A673 (cell line): ENCODE data around the gene SPATA46. TPM values are rescaled to one million over a fixed set of nuclear protein-coding genes. Genes with fewer than 3 reads are reported as not detected.

Source experiments
- Bru-seq: library from RNA; stranded (reverse); fragments of 400-500 nt; gene quantifications from one replicate; lab custom pipeline; 2021; lab: Mats Ljungman, UMichigan
- BruChase-seq, 2 experiments: library from RNA; stranded (reverse); fragments of 400-500 nt; gene quantifications; one replicate each; lab custom pipeline; 2021; lab: Mats Ljungman, UMichigan
- BruUV-seq: library from RNA; stranded (reverse); fragments of 400-500 nt; replicated peaks from 2 replicates; lab custom pipeline; 2021; lab: Mats Ljungman, UMichigan
- CTCF ChIA-PET: fragments of 300-600 bp; sonication (Branson Sonifier 250); formaldehyde crosslinking; loops from one replicate; lab custom pipeline; 2022; ENCODE audit warnings: antibody characterized with exemption; lab: Charles Lee
- POLR2A ChIA-PET: fragments of 300-600 bp; sonication (Branson Sonifier 250); formaldehyde crosslinking; loops from one replicate; lab custom pipeline; 2022; ENCODE audit warnings: antibody characterized with exemption; ENCODE audit not compliant: low non-redundant PET; lab: Charles Lee
- DNase-seq: peaks from one replicate; pipeline ENCODE4 v3.0.0-alpha.2; 2015; ENCODE audit warnings: low spot score
- H3K27ac ChIP-seq: fragments of 200-600 bp; sonication (generic); 2 replicates; pipeline ENCODE4 v1.5.1; 2016; ENCODE audit warnings: mixed run types, low read depth, mild to moderate bottlenecking, mixed read lengths, antibody characterized with exemption, low read length; ENCODE audit not compliant: poor library complexity, severe bottlenecking
- H3K27me3 ChIP-seq: fragments of 200-600 bp; sonication (generic); replicated peaks from 2 replicates; pipeline ENCODE4 v1.6.1; 2017; ENCODE audit warnings: mixed run types, low read depth, mild to moderate bottlenecking, mixed read lengths, antibody characterized with exemption, low read length; ENCODE audit not compliant: insufficient read depth, poor library complexity
- H3K36me3 ChIP-seq: fragments of 200-600 bp; sonication (generic); 2 replicates; pipeline ENCODE4 v1.6.1; 2016; ENCODE audit warnings: mixed run types, mild to moderate bottlenecking, mixed read lengths, antibody characterized with exemption, low read length; ENCODE audit not compliant: insufficient read depth, poor library complexity, severe bottlenecking
- H3K4me1 ChIP-seq: fragments of 200-600 bp; sonication (generic); 2 replicates; pipeline ENCODE4 v1.6.1; 2017; ENCODE audit warnings: mixed run types, mild to moderate bottlenecking, mixed read lengths, antibody characterized with exemption, low read length; ENCODE audit not compliant: insufficient read depth, poor library complexity, severe bottlenecking
- H3K4me3 ChIP-seq: fragments of 200-600 bp; sonication (generic); 2 replicates; pipeline ENCODE4 v1.5.1; 2016; ENCODE audit warnings: low read depth, mixed run types, mild to moderate bottlenecking, mixed read lengths, low read length; ENCODE audit not compliant: poor library complexity, severe bottlenecking
- H3K9me3 ChIP-seq: fragments of 200-600 bp; sonication (generic); 2 replicates; pipeline ENCODE4 v1.6.1; 2016; ENCODE audit warnings: mixed run types, low read depth, mild to moderate bottlenecking, mixed read lengths, antibody characterized with exemption, low read length; ENCODE audit not compliant: poor library complexity, severe bottlenecking
- EZH2 ChIP-seq: fragments of 200-600 bp; sonication (generic); IDR thresholded peaks from 2 replicates; pipeline ENCODE4 v1.6.1; 2017; ENCODE audit warnings: borderline replicate concordance, low read depth, mild to moderate bottlenecking, mixed read lengths, antibody characterized with exemption, low read length; ENCODE audit not compliant: poor library complexity, severe bottlenecking
- intact Hi-C: fragments of 100-400 bp; cut with micrococcal nuclease; formaldehyde crosslinking; loops from one replicate; pipeline ENCODE4 v1.10.0; 2022; ENCODE audit not compliant: unreplicated experiment
- long read RNA-seq: library from polyadenylated mRNA; stranded (forward); transcript quantifications from one replicate; pipeline ENCODE4 v2.0.0, GENCODE V29; 2022
- total RNA-seq: library from RNA; stranded (reverse); gene quantifications from 2 replicates; pipeline ENCODE4 v1.2.3, GENCODE V29; 2021
- TF ChIP-seq, protein P1 (sequence below): fragments of 300-800, 200-600 bp; sonication (generic); conservative IDR thresholded peaks from 2 replicates; pipeline ENCODE4 v1.5.1; 2017; ENCODE audit warnings: low read depth, mild to moderate bottlenecking, antibody characterized with exemption, low read length, moderate library complexity, mixed read lengths

SPATA46 gene, protein sequence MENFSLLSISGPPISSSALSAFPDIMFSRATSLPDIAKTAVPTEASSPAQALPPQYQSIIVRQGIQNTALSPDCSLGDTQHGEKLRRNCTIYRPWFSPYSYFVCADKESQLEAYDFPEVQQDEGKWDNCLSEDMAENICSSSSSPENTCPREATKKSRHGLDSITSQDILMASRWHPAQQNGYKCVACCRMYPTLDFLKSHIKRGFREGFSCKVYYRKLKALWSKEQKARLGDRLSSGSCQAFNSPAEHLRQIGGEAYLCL
- total RNA-seq (not detected in 2 replicates), Bru-seq, nascent RNA (not detected), BruChase-seq, experiment 1, labeled RNA remaining after a 2-hour chase (not detected), BruChase-seq, experiment 2, labeled RNA remaining after a 6-hour chase (percentile 14 among the genes with signal in this experiment)
- long read RNA-seq: 0 reads

DNA sequence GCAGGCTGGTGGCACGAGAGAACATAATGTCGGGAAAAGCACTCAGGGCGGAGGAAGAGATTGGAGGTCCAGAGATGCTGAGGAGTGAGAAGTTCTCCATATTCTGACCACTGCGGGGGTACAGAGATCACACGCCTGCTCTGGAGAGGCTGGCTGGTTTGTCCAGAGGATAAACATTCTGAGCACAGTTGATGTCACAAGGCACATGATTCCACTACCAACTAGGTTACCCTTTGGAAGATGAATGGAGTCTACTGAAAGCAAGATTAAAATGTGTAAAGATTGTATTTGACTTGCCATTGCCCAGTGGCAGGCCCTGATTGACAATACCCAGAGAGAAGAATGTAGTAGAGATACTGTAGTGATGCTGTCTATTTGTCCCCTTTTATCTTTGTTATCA is at the start of gene SPATA46:
Gene SPATA46, minus strand, starts transcription at position 164 of the 400 bp plus-strand sequence. Its CDS starts 64 bp downstream, at position 100.
- TF ChIP-seq EZH2: no peak
- TF ChIP-seq, protein P1, sequence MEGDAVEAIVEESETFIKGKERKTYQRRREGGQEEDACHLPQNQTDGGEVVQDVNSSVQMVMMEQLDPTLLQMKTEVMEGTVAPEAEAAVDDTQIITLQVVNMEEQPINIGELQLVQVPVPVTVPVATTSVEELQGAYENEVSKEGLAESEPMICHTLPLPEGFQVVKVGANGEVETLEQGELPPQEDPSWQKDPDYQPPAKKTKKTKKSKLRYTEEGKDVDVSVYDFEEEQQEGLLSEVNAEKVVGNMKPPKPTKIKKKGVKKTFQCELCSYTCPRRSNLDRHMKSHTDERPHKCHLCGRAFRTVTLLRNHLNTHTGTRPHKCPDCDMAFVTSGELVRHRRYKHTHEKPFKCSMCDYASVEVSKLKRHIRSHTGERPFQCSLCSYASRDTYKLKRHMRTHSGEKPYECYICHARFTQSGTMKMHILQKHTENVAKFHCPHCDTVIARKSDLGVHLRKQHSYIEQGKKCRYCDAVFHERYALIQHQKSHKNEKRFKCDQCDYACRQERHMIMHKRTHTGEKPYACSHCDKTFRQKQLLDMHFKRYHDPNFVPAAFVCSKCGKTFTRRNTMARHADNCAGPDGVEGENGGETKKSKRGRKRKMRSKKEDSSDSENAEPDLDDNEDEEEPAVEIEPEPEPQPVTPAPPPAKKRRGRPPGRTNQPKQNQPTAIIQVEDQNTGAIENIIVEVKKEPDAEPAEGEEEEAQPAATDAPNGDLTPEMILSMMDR: no peak
- Histone ChIP-seq H3K36me3 (no peaks in the 10 kb centered on the region), H3K27me3 (no peaks in the 10 kb centered on the region), H3K27ac (no peak within 1 kb of the TSS), H3K4me3 (no peak within 1 kb of the TSS), H3K4me1 (no peaks in the 10 kb centered on the region), H3K9me3 (no peaks in the 10 kb centered on the region)
- POLR2A ChIA-PET: interaction anchor here (0.7 kb wide), 1 partner anchor 13 kb away, joined by 5 read pairs; no protein-coding TSS in a partner anchor
- intact Hi-C loops: no loop called here
- CTCF ChIA-PET: no interaction called here
- DNase-seq: no peak
- BruUV-seq: no TSS peak

GRCh38 chr1:162422662-162423375 is 46.2 kb upstream of the SPATA46 start:
- H3K27me3 ChIP-seq: no peaks in the 10 kb centered on the region
- TF ChIP-seq EZH2: no peak
- TF ChIP-seq, protein P1: no peak
- H3K27ac ChIP-seq: no peak overlapping the region
- no TSS peak for BruUV-seq
- ChIA-PET CTCF (no interaction called here), POLR2A (no interaction called here)
- peaks cover 9% of the 10 kb centered on the region for H3K9me3 ChIP-seq
- H3K4me3 ChIP-seq: no peak overlapping the region
- H3K4me1 ChIP-seq: no peaks in the 10 kb centered on the region
- DNase-seq: no peak
- intact Hi-C loops: no loop called here
- no peaks in the 10 kb centered on the region for H3K36me3 ChIP-seq

GRCh38 chr1:162421258-162422164 is 44.9 kb upstream of the SPATA46 start:
- BruUV-seq: no TSS peak
- no peak for DNase-seq
- Histone ChIP-seq H3K27me3 (no peaks in the 10 kb centered on the region), H3K36me3 (no peaks in the 10 kb centered on the region), H3K27ac (no peak overlapping the region), H3K4me3 (no peak overlapping the region), H3K9me3 (peaks cover 9% of the 10 kb centered on the region), H3K4me1 (no peaks in the 10 kb centered on the region)
- POLR2A ChIA-PET: no interaction called here
- TF ChIP-seq, protein P1: no peak
- TF ChIP-seq EZH2: no peak
- CTCF ChIA-PET: no interaction called here
- intact Hi-C loops: no loop called here
